ENCODE measurements around the gene PI16.

GRCh38 chr6:36973647-36974046 is 19.1 kb downstream of the PI16 start:
- no peak for TF ChIP-seq CTCF (IDR thresholded peaks at IDR 0.05; ENCODE audit: poor library complexity, severe bottlenecking)
- no peak for TF ChIP-seq RAD21 (conservative IDR thresholded peaks at IDR 0.05)
- TF ChIP-seq POLR2AphosphoS5 (IDR thresholded peaks at IDR 0.05): no peak
- TF ChIP-seq EP300 (conservative IDR thresholded peaks at IDR 0.05; ENCODE audit: poor library complexity, severe bottlenecking): no peak
- no peak for TF ChIP-seq TAF1 (IDR thresholded peaks at IDR 0.05; ENCODE audit: low read depth)
- TF ChIP-seq MXI1 (conservative IDR thresholded peaks at IDR 0.05; ENCODE audit: poor library complexity, severe bottlenecking): no peak
- no peak for TF ChIP-seq EZH2 (IDR thresholded peaks at IDR 0.05; ENCODE audit: borderline replicate concordance, insufficient read depth, low read length, poor library complexity, severe bottlenecking)
- TF ChIP-seq REST (IDR thresholded peaks at IDR 0.05; ENCODE audit: borderline replicate concordance): no peak

Measured in neural cell (in vitro differentiated cells).